Midbrain (tissue), 1 donor: ENCODE data around the gene ALX4.
A peak's percentile ranks its signal among the peaks of the same experiment; 100 is the strongest.

Experiments used
- DNase-seq: peaks from one replicate; lab custom pipeline; 2025; lab: John Stamatoyannopoulos, UW

Gene ALX4

GRCh38 chr11:44244639-44245310 is 65.2 kb downstream of the ALX4 start:
- DNase-seq = no peak

- no peak for DNase-seq
Observed at GRCh38 chr11:44243595-44244343, 66.2 kb downstream of the ALX4 start.

- no peak for DNase-seq
Observed at GRCh38 chr11:44243086-44243485, 66.9 kb downstream of the ALX4 start.

GRCh38 chr11:44241851-44242250 is 68.1 kb downstream of the ALX4 start:
- DNase-seq = peak; percentile 38

GRCh38 chr11:44237156-44237555 is 72.8 kb downstream of the ALX4 start:
- DNase-seq = no peak

GRCh38 chr11:44236296-44236695 is 73.6 kb downstream of the ALX4 start:
- DNase-seq = no peak

GRCh38 chr11:44235765-44236201 is 74.2 kb downstream of the ALX4 start:
- DNase-seq = no peak

GRCh38 chr11:44229624-44230023 is 80.3 kb downstream of the ALX4 start:
- no peak for DNase-seq

GRCh38 chr11:44229098-44229497 is 80.8 kb downstream of the ALX4 start:
- DNase-seq = no peak

- no peak for DNase-seq
Observed at GRCh38 chr11:44228379-44228778, 81.6 kb downstream of the ALX4 start.

- DNase-seq = no peak
Observed at GRCh38 chr11:44226945-44227344, 83.0 kb downstream of the ALX4 start.

GRCh38 chr11:44226490-44226889 is 83.4 kb downstream of the ALX4 start:
- DNase-seq = no peak

GRCh38 chr11:44224867-44225501 is 85.0 kb downstream of the ALX4 start:
- no peak for DNase-seq

GRCh38 chr11:44223238-44223637 is 86.7 kb downstream of the ALX4 start:
- DNase-seq = no peak

GRCh38 chr11:44221992-44222391 is 87.9 kb downstream of the ALX4 start:
- no peak for DNase-seq

GRCh38 chr11:44221456-44221855 is 88.5 kb downstream of the ALX4 start:
- DNase-seq = no peak

GRCh38 chr11:44219830-44220796 is 89.8 kb downstream of the ALX4 start:
- no peak for DNase-seq

GRCh38 chr11:44217432-44217831 is 92.5 kb downstream of the ALX4 start:
- DNase-seq = no peak

GRCh38 chr11:44213148-44213547 is 96.8 kb downstream of the ALX4 start:
- DNase-seq = no peak

GRCh38 chr11:44212128-44212527 is 97.8 kb downstream of the ALX4 start:
- no peak for DNase-seq
